ENCODE data around the gene CGB1. TPM values are rescaled to one million over a fixed set of nuclear protein-coding genes. Genes with fewer than 3 reads are reported as not detected.

Gene CGB1
- total RNA-seq, 4 donors from 2014 or later: not detected

GRCh38 chr19:49014123-49014869, 22.4 kb downstream of the CGB1 start:
- DNase-seq (ENCODE audit: low spot score in 2 of 2): no peak
- Histone ChIP-seq H3K4me1 (peaks cover 21% of the 10 kb centered on the region), H3K9me3 (no peaks in the 10 kb centered on the region), H3K4me3 (no peak overlapping the region), H3K27me3 (peaks cover 2% of the 10 kb centered on the region), H3K27ac (no peak overlapping the region), H3K36me3 (peaks cover 56% of the 10 kb centered on the region)
- TF ChIP-seq POLR2A (IDR thresholded peaks at IDR 0.05) (no peak), POLR2AphosphoS5 (IDR thresholded peaks at IDR 0.05) (no peak)
- WGBS: 86% methylated on average over 25 of the region's 32 CpGs

DNA sequence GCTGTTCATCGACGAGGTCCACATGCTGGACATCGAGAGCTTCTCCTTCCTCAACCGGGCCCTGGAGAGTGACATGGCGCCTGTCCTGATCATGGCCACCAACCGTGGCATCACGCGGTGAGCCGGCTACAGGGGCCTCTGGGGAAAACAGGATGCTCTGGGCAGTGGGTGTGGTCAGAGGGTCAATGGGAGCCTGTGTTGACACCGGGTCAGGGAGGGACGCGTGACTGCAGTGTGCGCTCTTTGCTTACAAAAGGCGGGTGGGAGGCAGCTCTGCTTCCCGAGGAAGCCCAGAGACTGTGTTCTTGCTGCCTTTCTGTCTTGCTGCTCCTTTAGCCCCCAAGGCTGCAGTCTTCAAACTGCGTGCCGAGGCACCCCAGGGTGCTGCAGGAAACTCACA, 25.5 kb downstream of the CGB1 start:
- Histone ChIP-seq H3K36me3 (peaks cover 77% of the 10 kb centered on the region), H3K27me3 (no peaks in the 10 kb centered on the region), H3K27ac (no peak overlapping the region), H3K4me3 (no peak overlapping the region), H3K9me3 (no peaks in the 10 kb centered on the region), H3K4me1 (no peaks in the 10 kb centered on the region)
- TF ChIP-seq POLR2A (IDR thresholded peaks at IDR 0.05) (no peak), POLR2AphosphoS5 (IDR thresholded peaks at IDR 0.05) (no peak), EP300 (IDR thresholded peaks at IDR 0.05) (no peak)
- TF ChIP-seq, protein P1, sequence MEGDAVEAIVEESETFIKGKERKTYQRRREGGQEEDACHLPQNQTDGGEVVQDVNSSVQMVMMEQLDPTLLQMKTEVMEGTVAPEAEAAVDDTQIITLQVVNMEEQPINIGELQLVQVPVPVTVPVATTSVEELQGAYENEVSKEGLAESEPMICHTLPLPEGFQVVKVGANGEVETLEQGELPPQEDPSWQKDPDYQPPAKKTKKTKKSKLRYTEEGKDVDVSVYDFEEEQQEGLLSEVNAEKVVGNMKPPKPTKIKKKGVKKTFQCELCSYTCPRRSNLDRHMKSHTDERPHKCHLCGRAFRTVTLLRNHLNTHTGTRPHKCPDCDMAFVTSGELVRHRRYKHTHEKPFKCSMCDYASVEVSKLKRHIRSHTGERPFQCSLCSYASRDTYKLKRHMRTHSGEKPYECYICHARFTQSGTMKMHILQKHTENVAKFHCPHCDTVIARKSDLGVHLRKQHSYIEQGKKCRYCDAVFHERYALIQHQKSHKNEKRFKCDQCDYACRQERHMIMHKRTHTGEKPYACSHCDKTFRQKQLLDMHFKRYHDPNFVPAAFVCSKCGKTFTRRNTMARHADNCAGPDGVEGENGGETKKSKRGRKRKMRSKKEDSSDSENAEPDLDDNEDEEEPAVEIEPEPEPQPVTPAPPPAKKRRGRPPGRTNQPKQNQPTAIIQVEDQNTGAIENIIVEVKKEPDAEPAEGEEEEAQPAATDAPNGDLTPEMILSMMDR (IDR thresholded peaks at IDR 0.05): no peak
- no peak for DNase-seq (ENCODE audit: low spot score in 2 of 2)
- 91% methylated on average over 9 of the region's 17 CpGs for WGBS

GRCh38 chr19:49010453-49010852, 26.2 kb downstream of the CGB1 start:
- H3K4me3 ChIP-seq: no peak overlapping the region
- TF ChIP-seq POLR2AphosphoS5 (IDR thresholded peaks at IDR 0.05): no peak
- TF ChIP-seq, protein P1 (IDR thresholded peaks at IDR 0.05): no peak
- no peaks in the 10 kb centered on the region for H3K27me3 ChIP-seq
- no peak overlapping the region for H3K27ac ChIP-seq
- no peak for DNase-seq (ENCODE audit: low spot score in 2 of 2)
- WGBS: 92% methylated on average over 9 of the region's 18 CpGs
- peaks cover 77% of the 10 kb centered on the region for H3K36me3 ChIP-seq
- H3K4me1 ChIP-seq: no peaks in the 10 kb centered on the region
- H3K9me3 ChIP-seq: no peaks in the 10 kb centered on the region

DNA sequence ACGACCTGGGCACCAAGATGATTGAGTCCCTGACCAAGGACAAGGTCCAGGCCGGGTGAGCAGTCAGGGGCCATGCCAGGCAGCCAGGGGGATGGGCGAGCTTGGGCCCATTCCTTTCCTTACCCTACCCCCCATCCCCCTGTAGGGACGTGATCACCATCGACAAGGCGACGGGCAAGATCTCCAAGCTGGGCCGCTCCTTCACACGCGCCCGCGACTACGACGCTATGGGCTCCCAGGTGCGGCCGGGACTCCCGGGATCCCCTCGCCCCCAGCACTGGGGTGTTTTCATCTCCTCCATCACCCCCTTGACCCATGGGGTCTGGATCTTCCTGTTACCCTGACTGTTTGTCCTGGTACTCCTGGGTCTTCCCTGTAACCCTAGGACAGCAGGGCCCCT, 26.9 kb downstream of the CGB1 start:
- WGBS: 100% methylated on average over 10 of the region's 18 CpGs
- TF ChIP-seq POLR2AphosphoS5 (IDR thresholded peaks at IDR 0.05) (no peak), EP300 (IDR thresholded peaks at IDR 0.05) (no peak), POLR2A (IDR thresholded peaks at IDR 0.05) (no peak)
- TF ChIP-seq, protein P1 (IDR thresholded peaks at IDR 0.05): no peak
- H3K27me3 ChIP-seq: no peaks in the 10 kb centered on the region
- peaks cover 77% of the 10 kb centered on the region for H3K36me3 ChIP-seq
- H3K9me3 ChIP-seq: no peaks in the 10 kb centered on the region
- H3K4me1 ChIP-seq: no peaks in the 10 kb centered on the region
- no peak overlapping the region for H3K4me3 ChIP-seq
- no peak for DNase-seq (ENCODE audit: low spot score in 2 of 2)
- H3K27ac ChIP-seq: no peak overlapping the region

DNA sequence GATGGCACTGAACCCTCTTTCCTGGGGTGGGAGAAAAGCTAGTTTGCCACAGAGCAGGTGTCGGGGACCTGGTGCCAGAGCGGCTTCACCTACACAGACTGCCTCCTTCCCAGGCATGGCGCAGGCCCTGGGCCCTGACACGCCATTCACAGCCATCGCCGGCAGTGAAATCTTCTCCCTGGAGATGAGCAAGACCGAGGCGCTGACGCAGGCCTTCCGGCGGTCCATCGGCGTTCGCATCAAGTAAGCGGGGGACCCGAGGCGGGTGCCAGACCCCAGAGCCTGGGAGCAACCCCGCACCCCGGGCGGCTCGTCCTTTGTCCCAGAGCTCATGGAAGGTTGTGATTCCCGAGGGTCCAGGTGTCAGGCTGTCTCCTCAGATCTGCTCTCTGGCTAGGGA, 29.8 kb downstream of the CGB1 start:
- no peak overlapping the region for H3K27ac ChIP-seq
- TF ChIP-seq POLR2AphosphoS5 (IDR thresholded peaks at IDR 0.05) (no peak), EP300 (IDR thresholded peaks at IDR 0.05) (no peak), POLR2A (IDR thresholded peaks at IDR 0.05) (no peak)
- TF ChIP-seq, protein P1 (IDR thresholded peaks at IDR 0.05): no peak
- H3K27me3 ChIP-seq: no peaks in the 10 kb centered on the region
- DNase-seq (ENCODE audit: low spot score in 2 of 2): no peak
- H3K9me3 ChIP-seq: no peaks in the 10 kb centered on the region
- H3K36me3 ChIP-seq: peaks cover 89% of the 10 kb centered on the region
- H3K4me3 ChIP-seq: no peak overlapping the region
- no peaks in the 10 kb centered on the region for H3K4me1 ChIP-seq
- WGBS: over 99% methylated on average over 18 of the region's 22 CpGs

Data from suprapubic skin (tissue), 4 donors.